Measurements from ENCODE around the gene RIN3. TPM values are rescaled to one million over a fixed set of nuclear protein-coding genes. Genes with fewer than 3 reads are reported as not detected.

Gene RIN3
- polyA plus RNA-seq, 4 donors: 1.8 to 18.9 (median 12.1) TPM

DNA sequence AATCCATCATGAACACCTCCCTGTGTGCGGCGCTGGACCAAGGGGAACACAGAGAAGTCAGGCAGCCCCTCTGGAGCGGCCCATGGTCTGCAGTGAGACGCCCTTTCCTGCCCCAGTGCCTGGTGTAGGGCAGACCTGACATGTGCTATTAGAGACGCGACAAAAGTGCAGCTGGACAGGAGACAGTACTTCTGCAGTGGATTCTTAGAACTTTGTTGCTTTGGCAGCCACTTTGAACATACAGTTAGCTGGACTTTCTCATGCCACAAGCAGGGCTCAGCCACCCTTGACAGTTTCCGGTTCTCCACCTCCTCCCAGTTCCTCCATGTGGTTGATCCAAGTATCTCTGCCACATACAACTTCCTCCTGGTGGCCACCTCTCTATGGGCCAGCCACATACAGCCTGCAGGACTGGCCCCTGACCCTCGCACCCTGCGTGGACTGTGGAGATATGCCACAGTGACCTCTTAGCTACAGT lies 188.9 kb downstream of the RIN3 start:
- Histone ChIP-seq H3K36me3 (ENCODE audit: control insufficient read depth in 3 of 3, insufficient read depth in 2 of 3, low read depth in 1 of 3, low read length in 3 of 3) (peaks cover 3 to 43% (median 7%) of the 10 kb centered on the region in 3 donors), H3K4me3 (ENCODE audit: low read depth in 1 of 3, low read length in 3 of 3) (no peak overlapping the region), H3K9me3 (ENCODE audit: control insufficient read depth in 2 of 2, insufficient read depth in 1 of 2, low read depth in 1 of 2, low read length in 1 of 2) (no peaks in the 10 kb centered on the region), H3K27me3 (ENCODE audit: control insufficient read depth in 3 of 3, insufficient read depth in 3 of 3, low read length in 3 of 3) (no peaks in the 10 kb centered on the region), H3K4me1 (ENCODE audit: control insufficient read depth in 3 of 3, insufficient read depth in 2 of 3, low read depth in 1 of 3, low read length in 2 of 3) (peaks cover 0 to 3% (median 0%) of the 10 kb centered on the region in 3 donors), H3K27ac (ENCODE audit: low read depth in 1 of 3, low read length in 2 of 3) (no peak overlapping the region)
- DNase-seq: no peak
- no peak for FAIRE-seq
- WGBS, 3 donors: 84 to 93% (median 89%) methylated on average over 9 of the region's 9 CpGs

DNA sequence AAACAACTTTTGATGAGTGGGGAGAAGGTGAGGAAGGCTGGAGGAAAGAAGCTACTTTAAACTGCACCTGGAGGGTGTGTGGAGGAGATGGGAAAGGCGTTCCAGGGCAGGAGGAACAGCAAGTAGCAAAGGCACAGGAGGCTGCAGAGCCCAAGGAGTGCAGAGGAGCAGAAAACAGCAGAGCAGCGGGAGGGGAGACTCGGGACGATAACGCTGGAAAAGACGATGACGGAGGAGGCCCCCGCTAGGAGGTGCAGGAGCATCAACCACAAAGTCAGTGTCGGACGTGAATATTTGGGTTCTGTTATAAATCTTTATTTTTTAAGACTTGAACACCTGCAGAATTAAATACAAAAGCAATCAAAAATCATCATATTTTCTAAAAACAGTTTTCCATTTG lies 189.9 kb downstream of the RIN3 start:
- WGBS, 3 donors: 93 to 97% (median 96%) methylated on average over 10 of the region's 10 CpGs
- Histone ChIP-seq H3K36me3 (ENCODE audit: control insufficient read depth in 3 of 3, insufficient read depth in 2 of 3, low read depth in 1 of 3, low read length in 3 of 3) (peaks cover 3 to 47% (median 7%) of the 10 kb centered on the region in 3 donors), H3K27ac (ENCODE audit: low read depth in 1 of 3, low read length in 2 of 3) (no peak overlapping the region)

DNA sequence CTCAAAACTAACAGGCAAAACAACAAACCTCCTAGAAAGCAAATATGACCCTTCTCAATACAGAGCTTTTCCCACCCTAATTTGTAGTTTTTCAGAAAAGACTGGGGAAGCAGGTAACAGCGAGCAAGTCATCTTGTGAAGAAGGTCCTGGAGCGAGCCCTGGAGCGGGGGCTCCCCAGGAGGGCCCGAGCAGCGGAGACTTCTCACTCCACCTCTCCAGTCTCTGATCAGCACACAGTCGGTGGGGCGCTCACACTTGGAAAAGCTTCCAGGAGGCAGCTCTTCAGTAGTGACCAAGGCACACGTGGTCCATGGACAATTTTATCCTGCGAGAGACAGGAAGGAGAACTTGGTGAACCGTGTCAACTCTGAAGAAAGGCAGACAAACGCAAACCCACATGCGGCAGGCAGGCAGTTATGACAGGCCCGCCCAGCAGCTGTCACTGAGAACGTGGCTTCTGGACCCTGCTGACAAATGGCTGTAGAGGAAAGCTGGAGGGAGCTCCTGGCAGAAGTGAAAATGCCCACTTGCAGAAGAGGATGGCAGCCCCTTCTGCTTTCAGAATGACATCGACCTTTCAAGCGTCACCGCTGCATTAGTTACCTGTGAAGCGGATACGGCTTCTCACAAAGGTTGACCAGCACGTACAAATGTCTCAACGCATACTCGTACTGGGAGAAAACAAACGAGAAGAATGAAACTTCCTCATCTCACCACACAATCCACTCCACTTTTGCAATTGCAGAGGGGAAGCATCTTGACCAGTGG lies 190.6 kb downstream of the RIN3 start:
- DNase-seq (no peak), FAIRE-seq (no peak)
- no peak overlapping the region for H3K4me3 ChIP-seq (ENCODE audit: low read depth in 1 of 3, low read length in 3 of 3)
- H3K27me3 ChIP-seq (ENCODE audit: control insufficient read depth in 3 of 3, insufficient read depth in 3 of 3, low read length in 3 of 3): no peaks in the 10 kb centered on the region
- WGBS, 3 donors: 79 to 88% (median 83%) methylated on average over 23 of the region's 23 CpGs
- no peaks in the 10 kb centered on the region for H3K9me3 ChIP-seq (ENCODE audit: control insufficient read depth in 2 of 2, insufficient read depth in 1 of 2, low read depth in 1 of 2, low read length in 1 of 2)
- no peak overlapping the region for H3K27ac ChIP-seq (ENCODE audit: low read depth in 1 of 3, low read length in 2 of 3)
- H3K4me1 ChIP-seq (ENCODE audit: control insufficient read depth in 3 of 3, insufficient read depth in 2 of 3, low read depth in 1 of 3, low read length in 2 of 3): peaks cover 0 to 3% (median 0%) of the 10 kb centered on the region in 3 donors
- peaks cover 3 to 54% (median 7%) of the 10 kb centered on the region in 3 donors for H3K36me3 ChIP-seq (ENCODE audit: control insufficient read depth in 3 of 3, insufficient read depth in 2 of 3, low read depth in 1 of 3, low read length in 3 of 3)

More for the DNA sequence above, 189.9 kb downstream of the RIN3 start:
- FAIRE-seq (no peak), DNase-seq (no peak)
- H3K27me3 ChIP-seq (ENCODE audit: control insufficient read depth in 3 of 3, insufficient read depth in 3 of 3, low read length in 3 of 3): no peaks in the 10 kb centered on the region
- H3K9me3 ChIP-seq (ENCODE audit: control insufficient read depth in 2 of 2, insufficient read depth in 1 of 2, low read depth in 1 of 2, low read length in 1 of 2): no peaks in the 10 kb centered on the region
- peaks cover 0 to 3% (median 0%) of the 10 kb centered on the region in 3 donors for H3K4me1 ChIP-seq (ENCODE audit: control insufficient read depth in 3 of 3, insufficient read depth in 2 of 3, low read depth in 1 of 3, low read length in 2 of 3)
- no peak overlapping the region for H3K4me3 ChIP-seq (ENCODE audit: low read depth in 1 of 3, low read length in 3 of 3)

DNA sequence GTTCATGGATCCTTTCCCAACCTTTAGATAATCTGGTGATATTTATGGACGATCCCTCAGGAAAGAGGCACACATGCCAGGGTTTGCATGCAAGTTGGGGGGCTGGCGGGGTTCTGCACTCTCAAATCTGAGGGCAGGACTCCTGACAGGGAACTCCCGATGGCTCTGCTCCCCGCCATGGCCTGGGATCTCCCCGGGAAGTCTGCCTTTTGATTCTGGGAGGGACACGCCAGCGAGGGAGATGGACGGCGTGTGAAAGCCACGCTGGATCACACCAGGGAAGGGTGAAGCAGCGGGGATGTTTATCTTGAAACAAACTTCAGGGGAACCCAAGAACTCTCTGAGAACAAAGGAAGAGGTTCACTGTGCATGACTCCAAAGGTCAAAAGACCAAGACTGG lies 191.2 kb downstream of the RIN3 start:
- Histone ChIP-seq H3K27me3 (ENCODE audit: control insufficient read depth in 3 of 3, insufficient read depth in 3 of 3, low read length in 3 of 3) (no peaks in the 10 kb centered on the region), H3K4me3 (ENCODE audit: low read depth in 1 of 3, low read length in 3 of 3) (no peak overlapping the region), H3K27ac (ENCODE audit: low read depth in 1 of 3, low read length in 2 of 3) (no peak overlapping the region), H3K36me3 (ENCODE audit: control insufficient read depth in 3 of 3, insufficient read depth in 2 of 3, low read depth in 1 of 3, low read length in 3 of 3) (peaks cover 3 to 60% (median 7%) of the 10 kb centered on the region in 3 donors), H3K9me3 (ENCODE audit: control insufficient read depth in 2 of 2, insufficient read depth in 1 of 2, low read depth in 1 of 2, low read length in 1 of 2) (no peaks in the 10 kb centered on the region), H3K4me1 (ENCODE audit: control insufficient read depth in 3 of 3, insufficient read depth in 2 of 3, low read depth in 1 of 3, low read length in 2 of 3) (peaks cover 0 to 3% (median 0%) of the 10 kb centered on the region in 3 donors)
- 82 to 86% (median 82%) methylated on average over 11 of the region's 11 CpGs for WGBS, 3 donors
- DNase-seq: no peak
- FAIRE-seq: no peak

DNA sequence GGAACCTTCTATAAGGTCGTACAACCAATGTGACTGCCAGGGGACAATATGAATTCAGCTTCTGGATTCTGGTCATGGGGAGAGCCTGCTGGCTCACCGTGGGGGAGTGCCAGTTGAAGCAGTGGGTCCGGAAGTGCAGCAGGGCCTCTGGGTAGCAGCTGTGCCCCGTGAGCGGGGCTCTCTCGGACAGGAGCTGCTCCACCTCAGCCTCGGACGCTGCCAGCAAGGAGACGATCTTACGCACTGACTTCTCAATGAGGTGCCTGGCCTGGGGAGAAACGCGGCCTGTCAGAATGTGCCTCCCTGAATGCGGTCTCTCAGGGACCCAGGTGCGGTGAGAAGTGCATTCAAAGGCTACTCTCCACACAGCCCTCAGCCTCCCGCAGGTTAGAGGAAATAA lies 192.8 kb downstream of the RIN3 start:
- FAIRE-seq: no peak
- Histone ChIP-seq H3K4me3 (ENCODE audit: low read depth in 1 of 3, low read length in 3 of 3) (no peak overlapping the region), H3K27me3 (ENCODE audit: control insufficient read depth in 3 of 3, insufficient read depth in 3 of 3, low read length in 3 of 3) (no peaks in the 10 kb centered on the region), H3K27ac (ENCODE audit: low read depth in 1 of 3, low read length in 2 of 3) (no peak overlapping the region), H3K4me1 (ENCODE audit: control insufficient read depth in 3 of 3, insufficient read depth in 2 of 3, low read depth in 1 of 3, low read length in 2 of 3) (no peaks in the 10 kb centered on the region), H3K9me3 (ENCODE audit: control insufficient read depth in 2 of 2, insufficient read depth in 1 of 2, low read depth in 1 of 2, low read length in 1 of 2) (no peaks in the 10 kb centered on the region), H3K36me3 (ENCODE audit: control insufficient read depth in 3 of 3, insufficient read depth in 2 of 3, low read depth in 1 of 3, low read length in 3 of 3) (peaks cover 4 to 76% (median 7%) of the 10 kb centered on the region in 3 donors)
- 93 to 95% (median 94%) methylated on average over 15 of the region's 15 CpGs for WGBS, 3 donors
- no peak for DNase-seq

DNA sequence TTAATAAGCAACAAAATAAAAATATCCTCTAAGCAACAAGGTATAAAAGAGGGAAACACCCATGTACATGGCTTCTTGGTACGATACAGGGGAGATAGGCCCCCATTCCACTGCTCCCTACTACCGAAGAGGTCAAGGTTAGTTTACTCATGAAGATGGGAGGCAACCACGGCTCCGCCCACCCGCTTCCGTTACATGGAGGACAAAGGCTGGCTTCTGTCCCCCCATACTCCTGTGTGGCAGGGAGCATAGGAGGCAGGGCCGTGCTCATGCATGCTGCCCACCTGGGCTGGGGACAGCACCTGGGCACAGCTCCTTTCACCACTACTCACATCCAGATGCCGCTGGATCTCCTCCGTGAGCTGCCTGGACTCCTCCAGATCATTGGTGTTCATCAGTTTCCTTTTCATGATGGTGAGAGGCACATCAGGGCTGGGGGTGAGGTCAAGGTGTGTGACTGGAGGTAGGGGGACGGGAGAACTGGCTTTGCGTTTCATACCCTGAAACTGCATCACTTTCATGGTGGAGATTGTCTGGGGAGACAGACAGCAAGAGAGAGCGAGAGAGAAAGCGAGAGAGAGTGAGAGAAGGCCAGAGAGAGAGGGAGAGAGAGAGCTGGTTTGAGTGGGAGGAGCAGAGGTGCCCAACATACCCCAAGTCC lies 195.9 kb downstream of the RIN3 start:
- H3K4me1 ChIP-seq (ENCODE audit: control insufficient read depth in 3 of 3, insufficient read depth in 2 of 3, low read depth in 1 of 3, low read length in 2 of 3): no peaks in the 10 kb centered on the region
- FAIRE-seq (no peak), DNase-seq (no peak)
- H3K36me3 ChIP-seq (ENCODE audit: control insufficient read depth in 3 of 3, insufficient read depth in 2 of 3, low read depth in 1 of 3, low read length in 3 of 3): peaks cover 2 to 84% (median 7%) of the 10 kb centered on the region in 3 donors
- H3K27me3 ChIP-seq (ENCODE audit: control insufficient read depth in 3 of 3, insufficient read depth in 3 of 3, low read length in 3 of 3): no peaks in the 10 kb centered on the region
- no peak overlapping the region for H3K4me3 ChIP-seq (ENCODE audit: low read depth in 1 of 3, low read length in 3 of 3)
- 83 to 90% (median 85%) methylated on average over 13 of the region's 13 CpGs for WGBS, 3 donors
- no peak overlapping the region for H3K27ac ChIP-seq (ENCODE audit: low read depth in 1 of 3, low read length in 2 of 3)
- H3K9me3 ChIP-seq (ENCODE audit: control insufficient read depth in 2 of 2, insufficient read depth in 1 of 2, low read depth in 1 of 2, low read length in 1 of 2): no peaks in the 10 kb centered on the region

DNA sequence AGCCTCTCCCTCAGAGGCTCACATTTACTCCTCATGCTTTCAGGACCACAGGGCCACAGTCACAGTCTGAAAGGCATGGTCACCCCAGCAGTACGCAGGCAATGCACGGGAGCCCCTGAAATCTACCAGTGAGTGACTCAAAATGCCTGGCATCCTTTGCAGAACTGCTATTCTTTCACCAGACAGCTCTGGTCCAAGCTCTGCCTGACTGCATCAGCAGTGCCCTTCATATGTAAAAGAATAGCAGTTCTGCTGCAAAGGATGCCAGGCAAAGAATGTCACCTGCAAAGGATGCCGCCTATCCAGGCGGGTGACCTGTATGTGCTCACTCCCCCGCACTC lies 196.4 kb downstream of the RIN3 start:
- peaks cover 2 to 83% (median 7%) of the 10 kb centered on the region in 3 donors for H3K36me3 ChIP-seq (ENCODE audit: control insufficient read depth in 3 of 3, insufficient read depth in 2 of 3, low read depth in 1 of 3, low read length in 3 of 3)

DNA sequence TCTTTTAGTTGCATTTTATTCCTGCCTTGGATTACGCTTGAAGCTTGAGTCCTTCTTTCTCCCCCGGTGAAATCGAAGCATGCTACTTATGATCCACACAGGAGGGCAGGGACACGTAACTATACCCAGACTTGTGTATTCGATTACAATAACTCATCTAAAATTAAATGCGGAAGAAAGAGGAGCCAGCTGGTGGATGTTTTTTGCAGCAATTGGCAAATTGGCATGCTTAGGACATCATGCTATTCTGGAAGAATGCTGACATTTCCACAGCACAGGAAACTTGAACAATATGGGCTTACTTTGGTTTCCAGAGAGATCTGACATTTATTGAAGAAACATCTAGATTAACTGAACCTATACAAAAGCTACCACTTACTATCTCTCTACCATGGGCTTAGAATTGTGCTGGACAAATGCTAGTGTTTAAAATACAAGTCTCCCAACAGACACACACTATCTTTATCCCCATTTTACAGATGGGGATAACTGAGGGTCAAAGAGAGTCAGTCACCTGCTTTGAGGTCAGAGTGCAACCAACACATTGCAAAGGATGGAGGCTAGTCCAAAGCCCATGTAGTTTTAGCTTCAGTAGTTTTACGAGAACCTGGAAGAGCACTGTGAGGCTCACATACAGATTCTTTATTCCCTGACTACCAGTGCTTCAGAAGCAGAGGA lies 198.5 kb downstream of the RIN3 start:
- DNase-seq (no peak), FAIRE-seq (no peak)
- Histone ChIP-seq H3K27me3 (ENCODE audit: control insufficient read depth in 3 of 3, insufficient read depth in 3 of 3, low read length in 3 of 3) (no peaks in the 10 kb centered on the region), H3K9me3 (ENCODE audit: control insufficient read depth in 2 of 2, insufficient read depth in 1 of 2, low read depth in 1 of 2, low read length in 1 of 2) (no peaks in the 10 kb centered on the region), H3K4me3 (ENCODE audit: low read depth in 1 of 3, low read length in 3 of 3) (no peak overlapping the region), H3K27ac (ENCODE audit: low read depth in 1 of 3, low read length in 2 of 3) (no peak overlapping the region), H3K4me1 (ENCODE audit: control insufficient read depth in 3 of 3, insufficient read depth in 2 of 3, low read depth in 1 of 3, low read length in 2 of 3) (no peaks in the 10 kb centered on the region), H3K36me3 (ENCODE audit: control insufficient read depth in 3 of 3, insufficient read depth in 2 of 3, low read depth in 1 of 3, low read length in 3 of 3) (peaks cover 0 to 76% (median 2%) of the 10 kb centered on the region in 3 donors)
- WGBS, 3 donors: 91 to 97% (median 94%) methylated on average over 7 of the region's 7 CpGs

More for the DNA sequence above, 196.4 kb downstream of the RIN3 start:
- DNase-seq: no peak
- Histone ChIP-seq H3K27me3 (ENCODE audit: control insufficient read depth in 3 of 3, insufficient read depth in 3 of 3, low read length in 3 of 3) (no peaks in the 10 kb centered on the region), H3K9me3 (ENCODE audit: control insufficient read depth in 2 of 2, insufficient read depth in 1 of 2, low read depth in 1 of 2, low read length in 1 of 2) (no peaks in the 10 kb centered on the region), H3K27ac (ENCODE audit: low read depth in 1 of 3, low read length in 2 of 3) (no peak overlapping the region), H3K4me1 (ENCODE audit: control insufficient read depth in 3 of 3, insufficient read depth in 2 of 3, low read depth in 1 of 3, low read length in 2 of 3) (no peaks in the 10 kb centered on the region), H3K4me3 (ENCODE audit: low read depth in 1 of 3, low read length in 3 of 3) (no peak overlapping the region)
- 96 to 98% (median 97%) methylated on average over 5 of the region's 5 CpGs for WGBS, 3 donors
- FAIRE-seq: no peak
